ENCODE data around the gene C1S.
"Not testable (repeated sequence)": the region's sequence is repeated elsewhere in the genome, so short reads cannot be mapped to it uniquely, and the experiment has no call there.

C1S gene

DNA sequence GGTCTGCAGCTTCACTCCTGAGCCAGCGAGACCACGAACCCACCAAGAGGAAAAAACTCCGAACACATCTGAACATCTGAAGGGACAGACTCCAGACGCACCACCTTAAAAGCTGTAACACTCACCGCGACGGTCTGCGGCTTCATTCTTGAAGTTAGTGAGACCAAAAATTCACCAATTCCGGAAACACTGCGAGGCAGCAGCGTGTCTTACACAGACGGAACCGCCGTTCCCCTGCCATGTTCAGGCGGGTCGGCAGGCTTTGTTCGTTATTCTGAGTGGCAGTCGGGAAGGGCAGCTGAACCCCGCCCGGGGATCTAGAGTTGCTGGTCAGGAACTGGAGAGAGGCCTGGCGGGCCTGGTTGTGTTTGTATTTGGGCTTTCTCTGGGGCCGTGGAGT is 21.9 kb upstream of the C1S start:
- TF ChIP-seq, protein P1, sequence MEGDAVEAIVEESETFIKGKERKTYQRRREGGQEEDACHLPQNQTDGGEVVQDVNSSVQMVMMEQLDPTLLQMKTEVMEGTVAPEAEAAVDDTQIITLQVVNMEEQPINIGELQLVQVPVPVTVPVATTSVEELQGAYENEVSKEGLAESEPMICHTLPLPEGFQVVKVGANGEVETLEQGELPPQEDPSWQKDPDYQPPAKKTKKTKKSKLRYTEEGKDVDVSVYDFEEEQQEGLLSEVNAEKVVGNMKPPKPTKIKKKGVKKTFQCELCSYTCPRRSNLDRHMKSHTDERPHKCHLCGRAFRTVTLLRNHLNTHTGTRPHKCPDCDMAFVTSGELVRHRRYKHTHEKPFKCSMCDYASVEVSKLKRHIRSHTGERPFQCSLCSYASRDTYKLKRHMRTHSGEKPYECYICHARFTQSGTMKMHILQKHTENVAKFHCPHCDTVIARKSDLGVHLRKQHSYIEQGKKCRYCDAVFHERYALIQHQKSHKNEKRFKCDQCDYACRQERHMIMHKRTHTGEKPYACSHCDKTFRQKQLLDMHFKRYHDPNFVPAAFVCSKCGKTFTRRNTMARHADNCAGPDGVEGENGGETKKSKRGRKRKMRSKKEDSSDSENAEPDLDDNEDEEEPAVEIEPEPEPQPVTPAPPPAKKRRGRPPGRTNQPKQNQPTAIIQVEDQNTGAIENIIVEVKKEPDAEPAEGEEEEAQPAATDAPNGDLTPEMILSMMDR (IDR thresholded peaks at IDR 0.05; ENCODE audit: low read depth, low read length, missing control alignments), result no peak
- Histone ChIP-seq H3K27me3 (replicated peaks) (no peaks in the 10 kb centered on the region), H3K4me3 (ENCODE audit: low read depth, low read length) (no peak overlapping the region), H3K36me3 (replicated peaks) (no peaks in the 10 kb centered on the region), H3K27ac (no peak overlapping the region)
- DNase-seq, result no peak
- in situ Hi-C loops (cut with HindIII; ENCODE audit: low pct_ligation_motif_present, low sequenced_read_pairs), result no loop called here

DNA sequence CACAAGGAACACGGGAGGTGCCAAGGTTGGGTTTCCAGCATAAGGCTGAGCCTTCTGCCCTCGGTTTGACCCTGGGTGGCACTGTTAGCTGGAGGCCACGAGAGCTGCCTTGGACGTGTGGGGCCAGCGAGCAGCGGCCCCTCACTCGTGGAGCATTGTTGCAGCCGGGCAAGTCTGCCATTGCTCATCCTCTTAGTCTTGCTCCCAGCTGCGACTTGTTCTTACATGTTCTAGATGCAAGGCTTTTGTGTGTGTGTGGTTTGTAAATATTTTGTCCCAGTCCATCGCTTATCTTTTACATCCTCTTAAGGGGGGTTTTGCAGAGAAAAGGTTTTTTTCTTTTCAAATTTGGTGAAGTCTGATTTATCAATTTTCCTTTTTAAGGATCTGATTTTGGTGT is 21.1 kb upstream of the C1S start:
- Histone ChIP-seq H3K36me3 (replicated peaks) (no peaks in the 10 kb centered on the region), H3K27me3 (replicated peaks) (no peaks in the 10 kb centered on the region), H3K4me3 (ENCODE audit: low read depth, low read length) (no peak overlapping the region), H3K27ac (no peak overlapping the region)
- in situ Hi-C loops (cut with HindIII; ENCODE audit: low pct_ligation_motif_present, low sequenced_read_pairs), result no loop called here
- DNase-seq, result no peak
- TF ChIP-seq, protein P1 (IDR thresholded peaks at IDR 0.05; ENCODE audit: low read depth, low read length, missing control alignments), result no peak

DNA sequence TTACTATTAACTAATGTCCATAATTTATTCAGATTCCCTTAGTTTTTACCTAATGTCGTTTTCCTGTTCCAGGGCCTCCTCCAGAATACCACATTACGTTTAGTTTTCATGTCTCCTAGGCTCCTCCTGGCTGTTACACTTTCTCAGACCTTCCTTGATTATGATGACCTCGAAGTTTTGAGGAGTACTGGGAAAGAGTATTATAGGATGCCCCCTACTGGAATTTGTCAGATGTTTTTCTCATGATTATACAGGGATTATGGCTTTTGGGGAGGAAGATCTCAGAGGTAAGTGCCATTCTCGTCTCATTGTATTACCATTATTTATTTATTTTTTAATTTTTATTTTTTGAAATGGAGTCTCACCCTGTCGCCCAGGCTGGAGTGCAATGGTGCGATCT is 17.7 kb upstream of the C1S start:
- peak; percentile 2 for DNase-seq
- Histone ChIP-seq H3K4me3 (ENCODE audit: low read depth, low read length) (no peak overlapping the region), H3K27me3 (replicated peaks) (no peaks in the 10 kb centered on the region), H3K27ac (no peak overlapping the region), H3K36me3 (replicated peaks) (no peaks in the 10 kb centered on the region)
- in situ Hi-C loops (cut with HindIII; ENCODE audit: low pct_ligation_motif_present, low sequenced_read_pairs), result no loop called here
- TF ChIP-seq, protein P1 (IDR thresholded peaks at IDR 0.05; ENCODE audit: low read depth, low read length, missing control alignments), result peak; percentile 44

DNA sequence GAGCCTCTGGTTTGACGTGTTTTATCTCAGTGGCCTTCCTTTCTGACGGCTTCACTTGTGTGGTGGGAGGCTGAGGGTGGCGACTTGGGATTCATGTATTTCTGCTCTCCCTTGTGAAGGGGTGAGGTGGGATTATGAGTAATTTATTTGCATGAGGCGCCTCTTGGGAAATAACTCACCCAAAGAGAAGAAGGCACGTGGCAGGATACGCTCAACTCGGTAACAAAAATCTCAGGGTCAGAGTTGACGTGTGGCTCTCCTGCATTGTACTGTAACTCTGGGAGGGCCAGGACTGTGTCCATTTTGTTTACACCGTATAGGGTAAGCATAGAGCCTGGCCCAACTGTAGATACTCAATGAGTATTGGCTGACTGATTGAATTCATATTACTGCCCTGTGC is 14.6 kb upstream of the C1S start:
- in situ Hi-C loops (cut with HindIII; ENCODE audit: low pct_ligation_motif_present, low sequenced_read_pairs), result no loop called here
- Histone ChIP-seq H3K4me3 (ENCODE audit: low read depth, low read length) (no peak overlapping the region), H3K36me3 (replicated peaks) (no peaks in the 10 kb centered on the region), H3K27ac (no peak overlapping the region), H3K27me3 (replicated peaks) (no peaks in the 10 kb centered on the region)
- TF ChIP-seq, protein P1 (IDR thresholded peaks at IDR 0.05; ENCODE audit: low read depth, low read length, missing control alignments), result no peak
- DNase-seq, result no peak

DNA sequence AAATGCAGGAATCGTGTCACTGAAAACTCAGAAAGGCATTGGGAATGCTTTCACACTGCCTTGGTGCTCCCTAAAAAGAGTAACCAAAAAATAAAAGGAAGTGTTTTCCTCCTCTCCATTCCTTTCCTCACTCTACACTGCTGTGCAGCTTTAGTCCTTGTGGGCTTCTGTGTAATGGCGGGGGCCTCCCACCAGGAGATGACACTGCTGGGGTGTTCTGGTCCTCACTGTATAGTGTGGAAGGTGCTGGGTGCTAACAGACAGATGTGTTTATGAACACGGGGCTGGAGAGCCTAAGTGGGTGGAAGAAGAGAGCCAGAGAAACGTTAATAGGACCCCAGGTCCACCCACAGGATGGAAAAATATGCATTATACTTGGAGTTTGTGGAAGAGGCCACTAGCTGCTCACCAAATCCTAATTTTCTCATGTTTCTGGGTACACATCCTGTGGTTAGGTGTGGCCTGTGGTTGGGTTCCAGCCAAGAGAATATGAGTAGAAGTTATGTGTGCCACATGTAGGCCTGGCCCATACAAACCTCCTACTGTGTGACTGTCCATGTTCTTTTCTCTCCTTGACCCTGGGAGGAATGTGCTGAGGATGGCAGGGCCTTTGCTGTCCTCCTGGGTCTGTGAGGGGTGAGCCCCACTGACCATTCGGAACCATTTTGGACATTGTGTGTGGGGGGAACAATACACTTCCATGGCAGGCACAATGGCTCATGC is 14.0 kb upstream of the C1S start:
- Histone ChIP-seq H3K4me3 (ENCODE audit: low read depth, low read length) (no peak overlapping the region), H3K27ac (no peak overlapping the region), H3K36me3 (replicated peaks) (no peaks in the 10 kb centered on the region), H3K27me3 (replicated peaks) (no peaks in the 10 kb centered on the region)
- in situ Hi-C loops (cut with HindIII; ENCODE audit: low pct_ligation_motif_present, low sequenced_read_pairs), result no loop called here
- no peak for DNase-seq
- TF ChIP-seq, protein P1 (IDR thresholded peaks at IDR 0.05; ENCODE audit: low read depth, low read length, missing control alignments), result no peak

DNA sequence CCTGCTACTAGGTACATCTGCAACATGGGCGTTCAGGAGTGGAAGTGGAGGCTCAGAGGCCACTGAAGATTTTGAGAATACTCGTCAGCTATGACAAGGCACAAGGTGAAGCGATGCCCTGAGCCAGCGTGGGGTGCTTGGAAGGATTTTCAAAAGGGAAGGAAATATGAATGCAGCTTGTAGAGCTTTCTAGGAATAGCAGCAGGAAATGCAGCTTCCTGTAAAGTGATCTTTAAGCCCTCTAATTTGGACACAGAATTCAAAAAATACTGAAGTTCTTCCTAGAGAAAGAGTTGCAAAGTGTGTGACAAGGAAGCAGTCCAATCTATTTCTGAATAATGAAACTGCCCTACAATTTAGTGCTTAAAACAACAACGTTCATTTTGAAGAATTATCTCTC is 13.2 kb upstream of the C1S start:
- TF ChIP-seq, protein P1 (IDR thresholded peaks at IDR 0.05; ENCODE audit: low read depth, low read length, missing control alignments), result no peak
- Histone ChIP-seq H3K4me3 (ENCODE audit: low read depth, low read length) (no peak overlapping the region), H3K36me3 (replicated peaks) (no peaks in the 10 kb centered on the region), H3K27me3 (replicated peaks) (no peaks in the 10 kb centered on the region), H3K27ac (no peak overlapping the region)
- DNase-seq, result no peak
- in situ Hi-C loops (cut with HindIII; ENCODE audit: low pct_ligation_motif_present, low sequenced_read_pairs), result no loop called here

DNA sequence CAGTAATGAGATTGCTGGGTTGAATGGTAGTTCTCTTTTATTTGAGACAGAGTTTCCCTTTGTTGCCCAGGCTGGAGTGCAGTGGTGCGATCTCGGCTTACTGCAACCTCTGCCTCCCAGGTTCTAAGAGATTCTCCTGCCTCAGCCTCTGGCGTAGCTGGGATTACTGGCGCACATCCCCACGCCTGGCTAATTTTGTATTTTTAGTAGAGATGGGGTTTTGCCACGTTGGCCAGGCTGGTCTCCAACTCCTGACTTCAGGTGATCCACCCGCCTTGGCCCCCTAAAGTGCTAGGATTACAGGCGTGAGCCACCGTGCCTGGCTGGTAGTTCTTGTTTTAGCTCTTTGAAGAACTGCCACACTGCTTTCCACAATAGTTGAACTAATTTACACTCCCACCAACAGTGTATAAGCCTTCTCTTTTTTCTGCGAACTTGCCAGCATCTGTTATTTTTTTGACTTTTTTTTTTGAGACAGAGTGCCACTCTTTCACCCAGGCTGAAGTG is 11.0 kb upstream of the C1S start:
- H3K4me3 ChIP-seq (ENCODE audit: low read depth, low read length); in situ Hi-C loops (cut with HindIII; ENCODE audit: low pct_ligation_motif_present, low sequenced_read_pairs); H3K36me3 ChIP-seq (replicated peaks); DNase-seq; H3K27ac ChIP-seq; H3K27me3 ChIP-seq (replicated peaks): not testable (repeated sequence)

DNA sequence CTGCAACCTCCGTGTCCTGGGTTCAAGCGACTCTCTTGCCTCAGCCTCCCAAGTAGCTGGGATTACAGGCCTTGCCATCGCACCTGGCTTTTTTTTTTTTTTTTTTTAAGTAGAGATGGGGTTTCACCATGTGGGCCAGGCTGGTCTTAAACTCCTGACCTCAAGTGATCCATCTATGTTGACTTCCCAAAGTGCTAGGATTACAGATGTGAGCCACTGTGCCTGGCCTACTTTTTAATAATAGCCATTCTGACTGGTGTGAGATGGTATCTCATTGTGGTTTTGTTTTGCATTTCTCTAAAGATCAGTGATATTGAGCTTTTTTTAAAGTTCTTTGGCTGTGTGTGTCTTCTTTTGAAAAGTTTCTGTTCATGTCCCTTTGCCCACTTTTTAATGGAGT is 10.5 kb upstream of the C1S start:
- H3K27ac ChIP-seq; H3K27me3 ChIP-seq (replicated peaks); H3K36me3 ChIP-seq (replicated peaks); H3K4me3 ChIP-seq (ENCODE audit: low read depth, low read length); in situ Hi-C loops (cut with HindIII; ENCODE audit: low pct_ligation_motif_present, low sequenced_read_pairs); DNase-seq: not testable (repeated sequence)
